ENCODE results near the gene TKFC. TPM values are rescaled to one million over a fixed set of nuclear protein-coding genes. Genes with fewer than 3 reads are reported as not detected.

Gene TKFC
- total RNA-seq, 1 experiment from 2014 or later = 168 TPM

- Histone ChIP-seq H3K9me2 (ENCODE audit: insufficient read depth) (no peaks in the 10 kb centered on the region), H4K20me1 (ENCODE audit: insufficient read depth) (peaks cover 16% of the 10 kb centered on the region), H3K36me3 (ENCODE audit: low read depth) (no peaks in the 10 kb centered on the region), H3K9me3 (ENCODE audit: insufficient read depth, low read depth) (no peaks in the 10 kb centered on the region), H3K27me3 (ENCODE audit: insufficient read depth, low read depth) (no peaks in the 10 kb centered on the region), H2AFZ (no peak overlapping the region), H3F3A (ENCODE audit: insufficient read depth, low read depth) (peaks cover 31% of the 10 kb centered on the region), H3K4me2 (peak overlapping the region; percentile 96), H3K79me2 (ENCODE audit: low read depth) (peaks cover 40% of the 10 kb centered on the region), H3K27ac (no peak overlapping the region), H3K4me3 (no peak overlapping the region; the same call in 1 of the 2 replicates), H3K4me1 (replicated peaks; ENCODE audit: insufficient read depth) (peaks cover 35% of the 10 kb centered on the region)
- DNase-seq = peak in 1 of 2 experiments; percentile 46
- intact Hi-C loops (cut with micrococcal nuclease; ENCODE audit: unreplicated experiment) = loop anchor here (10.0 kb wide), 2 partner anchors 80 to 180 kb away; no protein-coding TSS in a partner anchor
- TF ChIP-seq EZH2 (IDR thresholded peaks at IDR 0.05; ENCODE audit: low read depth) = no peak
- no peak for TF ChIP-seq CTCF (conservative IDR thresholded peaks at IDR 0.05)
- BruUV-seq (replicated peaks) = no TSS peak
- ChIA-PET POLR2A (ENCODE audit: unreplicated experiment) (no interaction called here), CTCF (interaction anchor here (1.4 to 2.0 kb wide), 3 partner anchors 51 to 303 kb away, joined by 9 to 45 read pairs (median 14); no protein-coding TSS in a partner anchor)
These were observed 1.7 kb downstream of the TKFC start for GRCh38 chr11:61334434-61335354.

DNA sequence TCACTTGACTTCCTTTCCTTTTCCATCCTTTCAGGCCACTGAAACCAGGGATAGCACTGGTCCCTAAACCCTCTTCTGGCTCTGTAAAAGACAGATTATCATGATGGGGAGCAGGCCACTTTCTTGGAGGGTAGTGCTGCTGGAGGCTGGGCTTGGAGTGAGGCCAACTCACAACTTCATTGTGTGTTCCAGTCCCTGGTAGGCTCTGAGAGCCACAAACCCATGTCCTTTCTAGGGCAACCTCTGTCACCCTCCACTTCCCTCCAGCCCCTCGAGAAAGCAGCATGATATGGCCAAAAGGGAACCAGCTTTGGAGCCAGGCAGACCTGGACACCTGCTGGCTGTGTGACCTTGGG, 2.3 kb downstream of the TKFC start:
- no peak for DNase-seq
- no peak overlapping the region for H3K27ac ChIP-seq
- TF ChIP-seq EZH2 (IDR thresholded peaks at IDR 0.05; ENCODE audit: low read depth) (no peak), CTCF (conservative IDR thresholded peaks at IDR 0.05) (no peak)
- peaks cover 34% of the 10 kb centered on the region for H3K4me1 ChIP-seq (replicated peaks; ENCODE audit: insufficient read depth)
- peaks cover 26% of the 10 kb centered on the region for H3F3A ChIP-seq (ENCODE audit: insufficient read depth, low read depth)
- peaks cover 16% of the 10 kb centered on the region for H4K20me1 ChIP-seq (ENCODE audit: insufficient read depth)
- ChIA-PET POLR2A (ENCODE audit: unreplicated experiment) (no interaction called here), CTCF (interaction anchor here (0.7 to 2.0 kb wide), 8 partner anchors 43 to 303 kb away, joined by 3 to 45 read pairs (median 7); partner anchors contain the start of genes CPSF7, SDHAF2 and TMEM216)
- H2AFZ ChIP-seq = no peak overlapping the region
- H3K9me3 ChIP-seq (ENCODE audit: insufficient read depth, low read depth) = no peaks in the 10 kb centered on the region
- intact Hi-C loops (cut with micrococcal nuclease; ENCODE audit: unreplicated experiment) = loop anchor here (10.0 kb wide), 2 partner anchors 81 to 179 kb away; no protein-coding TSS in a partner anchor
- H3K27me3 ChIP-seq (ENCODE audit: insufficient read depth, low read depth) = no peaks in the 10 kb centered on the region
- no peak overlapping the region for H3K4me3 ChIP-seq
- H3K4me2 ChIP-seq = no peak overlapping the region
- no TSS peak for BruUV-seq (replicated peaks)
- peaks cover 33% of the 10 kb centered on the region for H3K79me2 ChIP-seq (ENCODE audit: low read depth)
- H3K36me3 ChIP-seq (ENCODE audit: low read depth) = no peaks in the 10 kb centered on the region
- H3K9me2 ChIP-seq (ENCODE audit: insufficient read depth) = no peaks in the 10 kb centered on the region

DNA sequence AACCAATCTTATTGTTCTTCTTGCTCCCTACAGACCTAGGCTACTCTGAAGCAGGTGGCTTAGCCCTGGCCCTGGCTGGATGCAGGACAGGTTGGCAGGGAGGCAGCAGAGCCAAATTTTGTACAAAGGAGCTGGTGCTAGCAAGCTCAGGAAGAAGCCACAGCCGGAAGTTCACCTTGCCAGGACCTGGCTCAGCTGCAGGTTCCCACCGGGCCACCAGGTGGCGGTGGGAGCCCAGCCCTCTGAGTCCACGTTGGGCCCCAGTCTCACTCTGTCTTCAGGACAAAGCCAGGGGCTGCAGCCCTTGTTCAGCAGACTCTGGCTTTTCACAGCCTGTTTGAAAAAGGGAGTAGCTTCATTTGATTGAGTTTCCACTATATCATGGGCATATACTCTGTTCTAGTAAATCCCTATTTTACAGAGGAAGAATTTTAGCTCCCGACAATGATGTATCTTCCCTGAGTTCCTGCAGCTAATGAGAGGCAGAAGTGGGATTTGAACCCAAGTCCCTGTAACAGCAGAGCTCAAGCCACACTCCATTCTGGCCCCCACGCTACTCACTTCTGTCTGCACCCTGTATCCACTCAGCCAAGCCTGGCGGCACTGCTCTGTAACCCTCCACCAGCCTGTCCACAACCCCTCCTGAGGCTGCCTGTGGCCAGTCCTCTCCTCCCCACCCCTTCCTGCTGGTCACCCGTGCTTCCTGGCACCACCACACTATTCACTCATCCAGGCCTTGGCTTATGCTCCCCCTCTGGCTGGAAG, 3.3 kb downstream of the TKFC start:
- POLR2A ChIA-PET (ENCODE audit: unreplicated experiment) = interaction anchor here (0.5 to 0.9 kb wide), 5 partner anchors 25 to 573 kb away, joined by 3 to 13 read pairs (median 4); partner anchors contain the start of genes CYB561A3 and TMEM138

More for the DNA sequence above, 3.3 kb downstream of the TKFC start:
- peaks cover 26% of the 10 kb centered on the region for H3F3A ChIP-seq (ENCODE audit: insufficient read depth, low read depth)
- H3K27me3 ChIP-seq (ENCODE audit: insufficient read depth, low read depth) = no peaks in the 10 kb centered on the region
- H3K4me2 ChIP-seq = peak overlapping the region; percentile 26; the same call in 1 of the 2 replicates
- peaks cover 24% of the 10 kb centered on the region for H3K4me1 ChIP-seq (replicated peaks; ENCODE audit: insufficient read depth)
- no peaks in the 10 kb centered on the region for H3K9me2 ChIP-seq (ENCODE audit: insufficient read depth)
- H3K36me3 ChIP-seq (ENCODE audit: low read depth) = no peaks in the 10 kb centered on the region
- H2AFZ ChIP-seq = peak overlapping the region; percentile 58; the same call in 1 of the 2 replicates
- H4K20me1 ChIP-seq (ENCODE audit: insufficient read depth) = peaks cover 8% of the 10 kb centered on the region
- H3K79me2 ChIP-seq (ENCODE audit: low read depth) = peaks cover 23% of the 10 kb centered on the region
- CTCF ChIA-PET = interaction anchor here (0.6 to 2.3 kb wide), 19 partner anchors 9 to 492 kb away, joined by 3 to 45 read pairs (median 4); partner anchors contain the start of genes CPSF7, CYB561A3, SDHAF2 and TMEM138
- H3K27ac ChIP-seq = peak overlapping the region; percentile 39; the same call in 1 of the 2 replicates
- H3K9me3 ChIP-seq (ENCODE audit: insufficient read depth, low read depth) = no peaks in the 10 kb centered on the region
- TF ChIP-seq EZH2 (IDR thresholded peaks at IDR 0.05; ENCODE audit: low read depth) = no peak
- peak; percentile 98 for TF ChIP-seq CTCF (conservative IDR thresholded peaks at IDR 0.05)
- intact Hi-C loops (cut with micrococcal nuclease; ENCODE audit: unreplicated experiment) = loop anchor here (1.0 to 10.0 kb wide), 4 partner anchors 25 to 178 kb away; partner anchors contain the start of gene CYB561A3
- BruUV-seq (replicated peaks) = no TSS peak
- peak; percentile 71 to 90 for DNase-seq
- H3K4me3 ChIP-seq = no peak overlapping the region

Data from PC-9 (cell line).